ENCODE measurements around the gene SHCBP1.

- no peak for TF ChIP-seq CTCF (IDR thresholded peaks at IDR 0.05)
- no peak for TF ChIP-seq SIN3A (IDR thresholded peaks at IDR 0.05; ENCODE audit: borderline replicate concordance, insufficient read depth, low read depth, low read length)
Measured at GRCh38 chr16:46621934-46622676, 926 bp upstream of the SHCBP1 start.

Data from Panc1 (cell line).